Activated CD4-positive, alpha-beta memory T cell treated with anti-CD3 and anti-CD28 coated beads, Interleukin-2, amount 10 ng/mL, durations not matched to agents 7 days and 5 days (primary cell): Measurements from ENCODE around the gene VPS37D. TPM values are rescaled to one million over a fixed set of nuclear protein-coding genes. Genes with fewer than 3 reads are reported as not detected.
"Not testable (repeated sequence)": the region's sequence is repeated elsewhere in the genome, so short reads cannot be mapped to it uniquely, and the experiment has no call there.

Experiments
- CTCF ChIA-PET: fragments of 350-600 bp; sonication (Branson Sonifier 250); formaldehyde crosslinking; loops from one replicate; lab custom pipeline; 2021; ENCODE audit warnings: antibody characterized with exemption, inconsistent platforms; lab: Charles Lee
- POLR2A ChIA-PET: fragments of 350-600 bp; sonication (Branson Sonifier 250); formaldehyde crosslinking; loops from one replicate; lab custom pipeline; 2021; ENCODE audit warnings: antibody characterized with exemption; lab: Charles Lee
- DNase-seq: peaks from one replicate; pipeline ENCODE4 v3.0.0-alpha.2; 2020
- H3K27ac Mint-ChIP-seq: one replicate; pipeline ENCODE4 v1.8.0; 2021; ENCODE audit warnings: mild to moderate bottlenecking, mixed read lengths
- H3K27me3 Mint-ChIP-seq: one replicate; pipeline ENCODE4 v1.8.0; 2021; ENCODE audit warnings: mixed read lengths
- H3K36me3 Mint-ChIP-seq: one replicate; pipeline ENCODE4 v1.8.0; 2021; ENCODE audit warnings: low read depth, mixed read lengths
- H3K4me1 Mint-ChIP-seq: one replicate; pipeline ENCODE4 v1.8.0; 2021; ENCODE audit warnings: mixed read lengths
- H3K4me3 Mint-ChIP-seq: one replicate; pipeline ENCODE4 v1.8.0; 2021; ENCODE audit warnings: mild to moderate bottlenecking, mixed read lengths
- H3K9me3 Mint-ChIP-seq: one replicate; pipeline ENCODE4 v1.8.0; 2021; ENCODE audit warnings: mixed read lengths
- total RNA-seq, 2 experiments: library from RNA; stranded (reverse); gene quantifications; one replicate each; pipeline ENCODE4 v1.2.3, GENCODE V29; 2021

VPS37D gene
- total RNA-seq, 2 experiments from 2014 or later, result 0.33 to 0.40 TPM

DNA sequence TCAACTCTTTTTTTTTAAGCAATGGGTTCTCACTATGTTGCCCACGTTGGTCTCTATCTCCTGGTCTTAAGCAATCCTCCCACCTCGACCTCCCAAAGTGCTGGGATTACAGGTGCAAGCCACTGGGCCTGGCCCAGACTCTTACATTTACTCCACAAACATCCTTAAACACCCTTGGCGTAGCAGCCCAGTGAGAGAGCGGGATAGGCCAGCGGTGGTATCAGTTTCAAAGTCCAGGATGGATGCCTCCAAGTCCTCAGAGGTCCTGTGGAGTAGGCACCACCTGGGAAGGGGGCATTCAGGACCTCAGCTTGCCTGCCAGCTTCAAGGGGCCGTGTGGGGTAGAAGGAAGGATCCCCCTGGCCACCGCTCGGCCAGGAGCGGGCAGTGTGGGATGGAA, 18.1 kb upstream of the VPS37D start:
- CTCF ChIA-PET, result no interaction called here
- peaks cover 7% of the 10 kb centered on the region for H3K4me1 Mint-ChIP-seq
- POLR2A ChIA-PET, result no interaction called here
- H3K36me3 Mint-ChIP-seq, result no peaks in the 10 kb centered on the region
- no peaks in the 10 kb centered on the region for H3K9me3 Mint-ChIP-seq
- H3K27ac Mint-ChIP-seq, result no peak overlapping the region
- no peak overlapping the region for H3K4me3 Mint-ChIP-seq
- DNase-seq, result no peak
- peaks cover 60% of the 10 kb centered on the region for H3K27me3 Mint-ChIP-seq

DNA sequence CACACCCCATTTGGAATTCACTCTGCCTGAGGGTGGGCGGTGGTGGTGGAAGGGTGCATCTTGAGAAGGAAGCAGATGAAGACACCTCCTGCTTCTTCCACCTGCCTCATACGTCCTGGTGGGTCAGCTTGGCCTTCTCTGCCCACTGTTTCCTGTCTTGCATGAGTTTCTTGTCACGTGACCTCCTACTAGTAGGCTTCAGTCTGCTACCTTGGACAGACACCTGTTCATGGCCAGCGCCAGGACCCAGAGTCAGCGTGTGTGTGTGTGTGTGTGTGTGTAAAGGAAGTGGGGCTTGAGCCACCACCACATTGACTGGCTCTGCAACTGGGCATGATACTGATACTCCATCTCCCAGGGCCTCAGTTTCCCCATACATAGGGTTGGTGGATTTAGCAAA, 17.1 kb upstream of the VPS37D start:
- H3K27me3 Mint-ChIP-seq, result peaks cover 58% of the 10 kb centered on the region
- peaks cover 7% of the 10 kb centered on the region for H3K4me1 Mint-ChIP-seq
- CTCF ChIA-PET, result no interaction called here

DNA sequence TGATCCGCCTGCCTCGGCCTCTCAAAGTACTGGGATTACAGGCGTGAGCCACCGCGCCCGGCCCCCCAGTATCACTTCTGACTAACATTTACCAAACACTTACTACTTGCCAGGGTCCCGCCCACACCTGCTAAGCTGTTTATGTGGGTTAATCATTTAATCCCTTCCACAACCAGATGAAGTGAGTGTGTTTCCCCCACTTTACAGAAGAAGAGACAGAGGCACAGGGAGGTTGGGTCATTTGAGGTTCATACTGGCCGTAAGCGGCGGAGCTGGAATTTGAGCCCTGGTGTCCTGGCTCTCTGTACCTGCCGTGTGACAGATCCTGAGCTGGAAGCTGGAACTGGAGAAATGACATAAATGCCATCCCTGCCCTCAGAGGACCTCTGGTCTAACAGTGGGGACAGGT, 15.1 kb upstream of the VPS37D start:
- peaks cover 7% of the 10 kb centered on the region for H3K4me1 Mint-ChIP-seq
- POLR2A ChIA-PET, result no interaction called here
- H3K36me3 Mint-ChIP-seq, result no peaks in the 10 kb centered on the region
- CTCF ChIA-PET, result interaction anchor here (0.5 kb wide), 1 partner anchor 121 kb away, joined by 3 read pairs; no protein-coding TSS in a partner anchor
- no peaks in the 10 kb centered on the region for H3K9me3 Mint-ChIP-seq
- no peak for DNase-seq
- H3K27me3 Mint-ChIP-seq, result peaks cover 41% of the 10 kb centered on the region
- no peak overlapping the region for H3K4me3 Mint-ChIP-seq
- H3K27ac Mint-ChIP-seq, result no peak overlapping the region

More for the DNA sequence above, 17.1 kb upstream of the VPS37D start:
- H3K27ac Mint-ChIP-seq, result no peak overlapping the region
- H3K4me3 Mint-ChIP-seq, result no peak overlapping the region
- H3K36me3 Mint-ChIP-seq, result no peaks in the 10 kb centered on the region
- POLR2A ChIA-PET, result no interaction called here
- DNase-seq, result no peak
- H3K9me3 Mint-ChIP-seq, result no peaks in the 10 kb centered on the region

DNA sequence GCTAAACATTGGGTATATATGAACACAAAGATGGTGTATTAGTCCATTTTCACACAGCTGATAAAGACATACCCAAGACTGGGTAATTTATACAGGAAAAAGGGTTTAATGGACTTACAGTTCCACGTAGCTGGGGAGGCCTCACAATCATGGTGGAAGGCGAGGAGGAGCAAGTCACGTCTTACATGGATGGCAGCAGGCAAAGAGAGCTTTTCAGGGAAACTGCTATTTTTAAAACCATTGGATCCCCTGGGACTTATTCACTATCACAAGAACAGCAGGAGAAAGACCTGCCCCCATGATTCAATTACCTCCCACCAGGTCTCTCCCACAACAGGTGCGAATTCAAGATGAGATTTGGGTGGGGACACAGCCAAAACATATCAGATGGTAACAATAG, 12.3 kb upstream of the VPS37D start:
- H3K36me3 Mint-ChIP-seq, H3K4me1 Mint-ChIP-seq, H3K4me3 Mint-ChIP-seq, POLR2A ChIA-PET, DNase-seq, H3K27ac Mint-ChIP-seq, H3K9me3 Mint-ChIP-seq: not testable (repeated sequence)
- CTCF ChIA-PET, result interaction anchor here (0.6 kb wide), 1 partner anchor 12 kb away, joined by 3 read pairs; no protein-coding TSS in a partner anchor
- H3K27me3 Mint-ChIP-seq, result peaks cover 24% of the 10 kb centered on the region

DNA sequence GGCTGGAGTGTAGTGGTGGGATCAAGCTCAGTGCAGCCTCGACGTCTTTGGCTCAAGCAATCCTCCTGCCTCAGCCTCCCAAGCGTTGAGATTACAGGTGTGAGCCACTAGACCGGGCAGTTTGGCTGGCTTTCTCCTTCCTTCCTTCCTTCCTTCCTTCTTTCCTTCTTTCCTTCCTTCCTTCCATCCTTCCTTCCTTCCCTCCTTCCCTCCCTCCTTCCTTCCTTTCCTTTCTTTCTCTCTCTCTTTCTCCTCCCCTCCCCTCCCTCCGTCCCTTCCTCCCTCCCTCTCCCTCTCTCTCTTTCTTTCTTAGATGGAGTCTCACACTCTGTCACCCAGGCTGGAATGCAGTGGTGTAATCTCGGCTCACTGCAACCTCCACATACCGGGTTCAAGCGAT, 7.6 kb upstream of the VPS37D start:
- Mint-ChIP-seq H3K4me3 (no peak overlapping the region), H3K27ac (no peak overlapping the region), H3K4me1 (peaks cover 3% of the 10 kb centered on the region), H3K27me3 (peaks cover 26% of the 10 kb centered on the region), H3K36me3 (peaks cover 4% of the 10 kb centered on the region), H3K9me3 (peaks cover 5% of the 10 kb centered on the region)
- ChIA-PET POLR2A (no interaction called here), CTCF (interaction anchor here (1.0 to 1.1 kb wide), 2 partner anchors 54 to 74 kb away, joined by 3 read pairs; no protein-coding TSS in a partner anchor)
- DNase-seq, result no peak

DNA sequence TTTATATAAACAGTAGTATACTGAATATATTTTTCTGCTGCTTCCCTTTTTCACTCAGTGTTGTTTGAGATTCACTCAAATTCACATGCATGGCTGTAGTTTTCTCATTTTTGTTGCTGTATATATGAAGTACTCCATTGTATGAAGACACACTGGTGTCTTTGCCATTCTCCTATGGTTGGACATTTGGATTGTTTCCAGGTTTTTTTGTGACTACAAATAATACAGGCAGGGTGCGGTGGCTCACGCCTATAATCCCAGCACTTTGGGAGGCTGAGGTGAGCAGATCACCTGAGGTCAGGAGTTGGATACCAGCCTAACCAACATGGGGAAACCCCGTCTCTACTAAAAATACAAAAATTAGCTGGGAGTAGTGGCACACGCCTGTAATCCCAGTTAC, 7.0 kb upstream of the VPS37D start:
- H3K4me3 Mint-ChIP-seq, H3K27ac Mint-ChIP-seq, POLR2A ChIA-PET, DNase-seq, H3K4me1 Mint-ChIP-seq, H3K9me3 Mint-ChIP-seq, H3K36me3 Mint-ChIP-seq: not testable (repeated sequence)
- H3K27me3 Mint-ChIP-seq, result peaks cover 25% of the 10 kb centered on the region
- CTCF ChIA-PET, result interaction anchor here (1.0 kb wide), 1 partner anchor 54 kb away, joined by 3 read pairs; no protein-coding TSS in a partner anchor

DNA sequence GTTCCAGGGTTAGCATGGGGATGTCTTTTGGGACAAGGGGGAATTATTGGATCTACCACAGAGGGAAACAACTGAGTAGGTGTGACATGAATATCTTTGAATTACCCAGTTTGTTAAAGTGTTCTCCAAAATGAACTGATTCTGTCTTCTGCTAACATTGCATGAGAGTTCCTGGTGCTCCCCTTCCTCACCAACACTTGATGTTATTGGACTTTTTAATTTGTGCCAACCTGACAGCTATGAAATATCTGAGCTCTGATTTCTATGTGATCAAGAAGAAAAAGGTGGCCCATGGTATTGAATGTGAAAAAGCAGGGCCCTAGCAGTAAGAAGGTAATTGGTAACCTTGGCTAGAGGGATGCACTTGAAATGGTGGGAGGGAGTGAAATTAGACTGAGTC, 4.6 kb upstream of the VPS37D start:
- H3K36me3 Mint-ChIP-seq, result peaks cover 4% of the 10 kb centered on the region
- H3K27me3 Mint-ChIP-seq, result peaks cover 30% of the 10 kb centered on the region
- CTCF ChIA-PET, result interaction anchor here (0.7 kb wide), 1 partner anchor 74 kb away, joined by 4 read pairs; no protein-coding TSS in a partner anchor
- H3K4me3 Mint-ChIP-seq, result no peak overlapping the region
- H3K27ac Mint-ChIP-seq, result no peak overlapping the region
- H3K4me1 Mint-ChIP-seq, result peaks cover 8% of the 10 kb centered on the region
- DNase-seq, result no peak
- peaks cover 5% of the 10 kb centered on the region for H3K9me3 Mint-ChIP-seq
- POLR2A ChIA-PET, result no interaction called here

DNA sequence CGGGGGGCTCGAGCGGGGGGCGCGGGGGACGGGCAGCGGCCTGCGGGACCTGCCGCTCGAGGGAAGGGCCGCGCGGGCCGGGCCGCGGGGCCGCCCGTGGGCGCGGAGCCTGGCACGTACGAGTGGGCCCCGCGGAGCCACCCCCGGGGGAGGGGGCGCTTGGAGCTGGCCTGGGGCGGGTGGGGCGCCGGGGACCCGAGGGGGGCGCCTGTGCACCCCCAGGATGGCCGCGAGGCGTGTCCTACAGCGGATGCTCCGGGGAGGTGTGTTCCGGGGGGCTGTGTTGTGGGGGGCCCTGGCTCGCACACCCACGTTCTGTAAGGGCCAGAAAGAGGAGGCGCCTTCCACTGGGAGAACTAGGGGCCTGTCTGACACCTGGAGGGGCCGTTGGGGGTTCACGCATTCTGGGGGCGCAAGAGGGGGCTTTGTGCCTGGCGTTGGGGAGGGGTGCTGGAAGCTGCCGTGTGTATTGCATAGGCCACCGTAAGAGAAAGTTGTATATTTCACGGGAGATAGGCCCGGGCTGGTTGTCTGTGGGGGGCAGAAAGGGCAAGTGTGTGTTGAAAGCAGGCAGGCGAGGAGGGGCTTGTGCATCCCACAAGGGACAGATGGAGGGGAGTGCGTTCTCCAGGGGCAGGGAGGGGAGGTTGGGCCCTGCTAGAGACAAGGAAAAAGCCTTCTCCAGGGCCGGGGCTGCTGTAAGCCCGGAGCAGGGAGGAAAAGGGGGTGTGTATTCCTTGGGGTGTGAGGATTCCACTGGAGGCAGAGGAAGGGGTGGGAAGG, 663 bp downstream of the VPS37D start:
- peak overlapping the region; percentile 26 for H3K4me3 Mint-ChIP-seq
- no peak for DNase-seq
- peaks cover under 1% of the 10 kb centered on the region for H3K36me3 Mint-ChIP-seq
- H3K27ac Mint-ChIP-seq, result no peak overlapping the region
- POLR2A ChIA-PET, result interaction anchor here (0.9 to 1.5 kb wide), 3 partner anchors 16 to 147 kb away, joined by 3 to 5 read pairs (median 5); partner anchors contain the start of genes BAZ1B and BUD23
- peaks cover under 1% of the 10 kb centered on the region for H3K9me3 Mint-ChIP-seq
- H3K27me3 Mint-ChIP-seq, result peaks cover 38% of the 10 kb centered on the region
- peaks cover 12% of the 10 kb centered on the region for H3K4me1 Mint-ChIP-seq
- CTCF ChIA-PET, result interaction anchor here (0.8 to 1.1 kb wide), 3 partner anchors 16 to 70 kb away, joined by 3 to 6 read pairs (median 3); partner anchors contain the start of gene ABHD11

DNA sequence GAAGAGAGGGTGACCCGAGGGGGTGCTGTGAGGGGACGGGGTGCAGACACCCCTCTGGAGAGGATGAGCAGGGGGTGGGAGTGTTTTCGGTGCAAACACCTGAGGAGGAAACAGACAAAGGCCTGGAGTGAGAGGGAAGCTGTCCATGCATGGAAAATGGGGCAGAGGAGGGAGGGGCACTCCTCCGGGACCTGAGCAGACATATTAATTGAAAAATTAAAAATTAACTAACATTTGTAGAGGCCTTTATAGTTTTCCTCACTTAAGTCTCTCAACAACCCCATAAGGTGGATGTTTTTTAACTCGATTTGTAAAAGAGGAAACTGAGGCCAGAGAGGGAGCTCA, 1.2 kb downstream of the VPS37D start:
- no peak overlapping the region for H3K27ac Mint-ChIP-seq
- no peak for DNase-seq
- POLR2A ChIA-PET, result interaction anchor here (1.1 to 1.5 kb wide), 2 partner anchors 15 to 147 kb away, joined by 5 read pairs; partner anchors contain the start of genes BAZ1B and BUD23
- CTCF ChIA-PET, result no interaction called here
- H3K4me1 Mint-ChIP-seq, result peaks cover 12% of the 10 kb centered on the region
- no peaks in the 10 kb centered on the region for H3K36me3 Mint-ChIP-seq
- H3K4me3 Mint-ChIP-seq, result no peak overlapping the region
- H3K9me3 Mint-ChIP-seq, result no peaks in the 10 kb centered on the region
- peaks cover 37% of the 10 kb centered on the region for H3K27me3 Mint-ChIP-seq

DNA sequence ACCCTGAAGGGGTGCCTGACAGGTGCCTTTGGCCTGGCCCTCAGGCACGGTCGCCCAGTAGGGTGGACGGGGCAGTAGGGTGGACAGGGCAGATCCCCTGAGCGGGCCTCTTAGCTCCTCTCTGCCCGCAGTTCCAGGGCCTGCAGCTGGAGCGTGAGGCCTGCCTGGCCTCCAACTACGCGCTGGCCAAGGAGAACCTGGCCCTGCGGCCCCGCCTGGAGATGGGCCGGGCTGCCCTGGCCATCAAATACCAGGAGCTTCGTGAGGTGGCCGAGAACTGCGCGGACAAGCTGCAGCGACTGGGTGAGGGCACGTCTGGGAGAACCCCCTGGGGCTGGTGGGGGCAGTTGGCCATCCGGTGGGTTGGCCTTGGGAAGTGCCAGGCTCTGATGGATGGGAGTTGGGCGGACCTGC, 1.7 kb downstream of the VPS37D start:
- DNase-seq, result no peak
- no peak overlapping the region for H3K4me3 Mint-ChIP-seq
- POLR2A ChIA-PET, result interaction anchor here (1.5 kb wide), 1 partner anchor 15 kb away, joined by 5 read pairs; the partner anchor contains the start of gene BUD23
- H3K9me3 Mint-ChIP-seq, result no peaks in the 10 kb centered on the region
- H3K36me3 Mint-ChIP-seq, result no peaks in the 10 kb centered on the region
- CTCF ChIA-PET, result no interaction called here
- peaks cover 10% of the 10 kb centered on the region for H3K4me1 Mint-ChIP-seq
- no peak overlapping the region for H3K27ac Mint-ChIP-seq
- H3K27me3 Mint-ChIP-seq, result peaks cover 33% of the 10 kb centered on the region

DNA sequence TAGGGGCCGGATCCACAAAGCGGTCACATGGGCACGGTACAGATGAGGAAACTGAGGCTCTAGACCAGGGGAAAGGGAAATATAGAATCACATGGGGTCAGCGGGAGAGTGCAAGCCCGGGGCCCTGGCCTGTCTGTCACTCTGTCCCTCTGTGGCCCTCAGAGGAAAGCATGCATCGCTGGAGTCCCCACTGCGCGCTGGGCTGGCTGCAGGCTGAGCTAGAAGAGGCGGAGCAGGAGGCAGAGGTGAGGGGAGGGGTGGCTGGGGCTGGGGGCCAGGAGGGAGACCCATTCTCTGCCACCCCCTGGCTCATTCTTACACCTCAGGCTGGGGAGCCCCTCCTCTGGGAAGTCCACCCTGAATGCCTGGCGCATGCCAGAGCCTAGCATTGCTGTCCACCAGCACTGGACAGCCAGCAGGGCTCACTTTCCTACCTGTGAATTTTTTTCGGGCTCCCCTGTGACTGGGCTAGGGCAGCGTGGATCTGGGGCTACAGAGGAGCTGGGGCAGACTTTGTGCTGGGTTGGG, 2.3 kb downstream of the VPS37D start:
- ChIA-PET POLR2A (no interaction called here), CTCF (interaction anchor here (0.6 kb wide), 1 partner anchor 66 kb away, joined by 3 read pairs; no protein-coding TSS in a partner anchor)
- Mint-ChIP-seq H3K36me3 (no peaks in the 10 kb centered on the region), H3K4me3 (no peak overlapping the region), H3K9me3 (no peaks in the 10 kb centered on the region), H3K4me1 (peaks cover 8% of the 10 kb centered on the region), H3K27me3 (peaks cover 29% of the 10 kb centered on the region), H3K27ac (no peak overlapping the region)
- DNase-seq, result no peak

DNA sequence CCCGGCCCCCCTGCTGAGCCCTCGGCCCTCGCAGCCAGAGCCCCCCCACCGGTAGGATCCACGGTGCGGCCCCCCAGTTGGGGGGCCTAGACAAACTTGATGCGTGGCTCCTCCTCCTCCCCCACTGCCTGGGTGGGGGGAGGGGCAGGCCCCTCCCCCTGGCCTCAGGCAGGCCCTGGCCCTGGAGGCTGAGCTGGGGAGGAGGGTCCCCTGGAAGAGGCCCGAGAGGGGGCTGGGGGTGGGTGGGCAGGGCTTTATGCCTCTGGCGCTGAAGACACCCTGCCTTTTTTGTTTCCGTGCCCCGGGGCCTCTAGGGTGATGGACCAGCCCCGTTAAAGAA, 3.7 kb downstream of the VPS37D start:
- Mint-ChIP-seq H3K27ac (no peak overlapping the region), H3K4me3 (no peak overlapping the region), H3K36me3 (no peaks in the 10 kb centered on the region), H3K9me3 (no peaks in the 10 kb centered on the region), H3K27me3 (peaks cover 19% of the 10 kb centered on the region), H3K4me1 (peaks cover 7% of the 10 kb centered on the region)
- CTCF ChIA-PET, result interaction anchor here (0.6 kb wide), 1 partner anchor 184 kb away, joined by 3 read pairs; no protein-coding TSS in a partner anchor
- POLR2A ChIA-PET, result no interaction called here
- no peak for DNase-seq

DNA sequence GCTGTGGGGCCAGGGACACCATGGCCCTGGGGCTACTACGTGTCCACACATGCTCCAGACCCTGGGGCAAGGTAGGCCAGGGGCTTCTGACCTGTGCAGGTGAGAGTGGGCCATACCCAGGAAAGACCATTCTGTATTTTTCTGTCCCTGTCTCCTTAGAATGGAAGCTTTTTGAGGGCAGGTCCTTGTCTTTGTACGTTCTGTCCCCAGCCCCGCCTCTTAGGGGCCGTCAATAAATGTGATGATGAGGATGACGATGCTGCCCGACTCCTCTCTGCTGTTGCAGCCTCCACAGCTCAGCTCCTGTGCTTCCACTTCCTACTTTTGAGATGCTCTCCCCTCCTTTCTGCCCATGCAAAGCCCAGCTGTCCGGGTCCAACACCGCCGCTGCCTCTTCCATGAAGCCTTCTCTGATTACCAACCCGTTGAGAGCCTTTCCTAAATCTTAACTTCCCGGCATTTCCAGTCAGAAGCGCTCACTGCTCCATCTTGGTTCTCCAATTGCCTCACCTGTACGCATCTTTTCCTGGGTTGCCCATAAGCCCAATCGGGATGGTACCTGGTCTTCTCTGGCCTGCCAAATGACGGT, 4.3 kb downstream of the VPS37D start:
- ChIA-PET POLR2A (no interaction called here), CTCF (no interaction called here)
- no peak for DNase-seq

More for the DNA sequence above, 4.3 kb downstream of the VPS37D start:
- Mint-ChIP-seq H3K9me3 (no peaks in the 10 kb centered on the region), H3K27ac (no peak overlapping the region), H3K4me1 (peaks cover 7% of the 10 kb centered on the region), H3K27me3 (peaks cover 19% of the 10 kb centered on the region), H3K36me3 (no peaks in the 10 kb centered on the region), H3K4me3 (no peak overlapping the region)
